ENCODE data around the gene DENND1B.

DNA sequence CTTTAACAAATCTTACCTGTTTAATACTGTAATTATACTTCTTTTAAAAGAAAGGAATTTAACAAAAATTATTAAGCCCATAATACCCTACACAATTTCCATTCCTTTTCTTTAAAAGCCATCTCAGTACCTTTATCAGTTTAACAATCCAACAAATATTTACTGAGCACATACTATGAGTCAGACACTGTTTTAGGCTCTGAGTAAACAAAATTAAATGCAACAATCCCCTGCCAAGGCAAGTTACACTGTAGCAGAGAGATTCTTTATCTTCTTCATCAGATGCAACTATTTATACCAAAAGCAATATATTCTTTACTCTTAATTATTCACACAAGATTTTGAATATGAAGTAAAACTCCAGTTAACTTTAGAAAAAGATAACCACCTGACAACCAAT, 12.0 kb downstream of the DENND1B start:
- TF ChIP-seq, protein P1, sequence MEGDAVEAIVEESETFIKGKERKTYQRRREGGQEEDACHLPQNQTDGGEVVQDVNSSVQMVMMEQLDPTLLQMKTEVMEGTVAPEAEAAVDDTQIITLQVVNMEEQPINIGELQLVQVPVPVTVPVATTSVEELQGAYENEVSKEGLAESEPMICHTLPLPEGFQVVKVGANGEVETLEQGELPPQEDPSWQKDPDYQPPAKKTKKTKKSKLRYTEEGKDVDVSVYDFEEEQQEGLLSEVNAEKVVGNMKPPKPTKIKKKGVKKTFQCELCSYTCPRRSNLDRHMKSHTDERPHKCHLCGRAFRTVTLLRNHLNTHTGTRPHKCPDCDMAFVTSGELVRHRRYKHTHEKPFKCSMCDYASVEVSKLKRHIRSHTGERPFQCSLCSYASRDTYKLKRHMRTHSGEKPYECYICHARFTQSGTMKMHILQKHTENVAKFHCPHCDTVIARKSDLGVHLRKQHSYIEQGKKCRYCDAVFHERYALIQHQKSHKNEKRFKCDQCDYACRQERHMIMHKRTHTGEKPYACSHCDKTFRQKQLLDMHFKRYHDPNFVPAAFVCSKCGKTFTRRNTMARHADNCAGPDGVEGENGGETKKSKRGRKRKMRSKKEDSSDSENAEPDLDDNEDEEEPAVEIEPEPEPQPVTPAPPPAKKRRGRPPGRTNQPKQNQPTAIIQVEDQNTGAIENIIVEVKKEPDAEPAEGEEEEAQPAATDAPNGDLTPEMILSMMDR (IDR thresholded peaks at IDR 0.05 in 4 of 5, conservative IDR thresholded peaks at IDR 0.05 in 1 of 5) = no peak
- TF ChIP-seq POLR2A (IDR thresholded peaks at IDR 0.05) = no peak
